HG03457 (cell line): Measurements from ENCODE around the gene LAMC2.
A peak's percentile ranks its signal among the peaks of the same experiment; 100 is the strongest.
"Not testable (repeated sequence)": the region's sequence is repeated elsewhere in the genome, so short reads cannot be mapped to it uniquely, and the experiment has no call there.

Experiments
- ATAC-seq: cut with Tn5 transposase; IDR thresholded peaks from one replicate; pipeline ENCODE4 v1.9.1; 2021; ENCODE audit warnings: moderate number of reproducible peaks; ENCODE audit not compliant: unreplicated experiment

Gene LAMC2

GRCh38 chr1:183255073-183255472, 69.0 kb downstream of the LAMC2 start:
- no peak for ATAC-seq

GRCh38 chr1:183259924-183260323, 73.9 kb downstream of the LAMC2 start:
- ATAC-seq = no peak

- no peak for ATAC-seq
Observed at GRCh38 chr1:183262628-183263200, 76.7 kb downstream of the LAMC2 start.

GRCh38 chr1:183263886-183264602, 78.0 kb downstream of the LAMC2 start:
- no peak for ATAC-seq

- no peak for ATAC-seq
Observed at GRCh38 chr1:183267646-183268431, 81.8 kb downstream of the LAMC2 start.

GRCh38 chr1:183270541-183271141, 84.6 kb downstream of the LAMC2 start:
- no peak for ATAC-seq

- ATAC-seq = no peak
Observed at GRCh38 chr1:183272390-183272848, 86.4 kb downstream of the LAMC2 start.

- ATAC-seq = no peak
Observed at GRCh38 chr1:183273300-183273699, 87.2 kb downstream of the LAMC2 start.

- not testable (repeated sequence) for ATAC-seq
Observed at GRCh38 chr1:183273984-183274383, 87.9 kb downstream of the LAMC2 start.

GRCh38 chr1:183274836-183275235, 88.8 kb downstream of the LAMC2 start:
- no peak for ATAC-seq

- no peak for ATAC-seq
Observed at GRCh38 chr1:183275322-183275721, 89.3 kb downstream of the LAMC2 start.

- no peak for ATAC-seq
Observed at GRCh38 chr1:183276386-183277080, 90.5 kb downstream of the LAMC2 start.

GRCh38 chr1:183277821-183278738, 92.0 kb downstream of the LAMC2 start:
- ATAC-seq = no peak

GRCh38 chr1:183278739-183279591, 92.9 kb downstream of the LAMC2 start:
- ATAC-seq = no peak

GRCh38 chr1:183279835-183280234, 93.8 kb downstream of the LAMC2 start:
- ATAC-seq = no peak

- no peak for ATAC-seq
Observed at GRCh38 chr1:183281039-183281438, 95.0 kb downstream of the LAMC2 start.

GRCh38 chr1:183281553-183282091, 95.6 kb downstream of the LAMC2 start:
- ATAC-seq = peak; percentile 69

- no peak for ATAC-seq
Observed at GRCh38 chr1:183282101-183282855, 96.2 kb downstream of the LAMC2 start.
